Keratinocyte (primary cell): ENCODE measurements around the gene SLC44A1. TPM values are rescaled to one million over a fixed set of nuclear protein-coding genes. Genes with fewer than 3 reads are reported as not detected.

Experiments used
- DNase-seq: peaks from one replicate; pipeline ENCODE4 v3.0.0-alpha.2; 2011; ENCODE audit warnings: low read depth, missing footprints, low spot score
- FAIRE-seq: peaks from 2 replicates; lab custom pipeline; 2011; peaks lifted over from hg19 to GRCh38; lab: Jason Lieb, UNC
- H2AFZ ChIP-seq: 2 replicates; pipeline ENCODE4 v1.6.0; 2012; ENCODE audit warnings: low read length, control low read depth, inconsistent platforms; ENCODE audit not compliant: control insufficient read depth
- H3K27ac ChIP-seq: 2 replicates; pipeline ENCODE4 v1.5.1; 2011; ENCODE audit warnings: low read length; ENCODE audit not compliant: control insufficient read depth, insufficient read depth
- H3K27me3 ChIP-seq: 3 replicates; pipeline ENCODE4 v1.6.0; 2011; ENCODE audit warnings: low read length; ENCODE audit not compliant: control insufficient read depth, insufficient read depth; ENCODE audit errors: extremely low read depth
- H3K36me3 ChIP-seq, 2 experiments: 2 replicates in 1 of 2; 3 replicates in 1 of 2; pipeline ENCODE4 v1.5.1; 2011; ENCODE audit warnings: low read length in 2 of 2, mild to moderate bottlenecking in 1 of 2; ENCODE audit not compliant: control insufficient read depth in 2 of 2, insufficient read depth in 2 of 2; ENCODE audit errors: extremely low read depth in 1 of 2
- H3K4me1 ChIP-seq: 3 replicates; pipeline ENCODE4 v1.5.1; 2011; ENCODE audit warnings: low read length; ENCODE audit not compliant: control insufficient read depth, insufficient read depth; ENCODE audit errors: extremely low read depth
- H3K4me2 ChIP-seq: 3 replicates; pipeline ENCODE4 v1.6.0; 2011; ENCODE audit warnings: low read depth, low read length; ENCODE audit not compliant: control insufficient read depth, insufficient read depth; ENCODE audit errors: extremely low read depth
- H3K4me3 ChIP-seq, 3 experiments: fragments of 200-600 bp in 1 of 3; sonication (generic) in 1 of 3; 2 replicates in 2 of 3; 3 replicates in 1 of 3; pipeline ENCODE4 v1.5.1; 2011 to 2016; ENCODE audit warnings: low read length in 3 of 3, mild to moderate bottlenecking in 3 of 3, control low read depth in 2 of 3, inconsistent platforms in 1 of 3, low read depth in 1 of 3, mixed read lengths in 1 of 3, mixed run types in 1 of 3, moderate library complexity in 1 of 3; ENCODE audit not compliant: control insufficient read depth in 2 of 3, insufficient read depth in 2 of 3; ENCODE audit errors: extremely low read depth in 1 of 3
- H3K79me2 ChIP-seq: 2 replicates; pipeline ENCODE4 v1.6.0; 2012; ENCODE audit warnings: low read length; ENCODE audit not compliant: control insufficient read depth, insufficient read depth
- H3K9ac ChIP-seq: 3 replicates; pipeline ENCODE4 v1.6.0; 2011; ENCODE audit warnings: low read length; ENCODE audit not compliant: control insufficient read depth, insufficient read depth; ENCODE audit errors: extremely low read depth
- H3K9me1 ChIP-seq: 3 replicates; pipeline ENCODE4 v1.6.0; 2011; ENCODE audit warnings: low read length; ENCODE audit not compliant: control insufficient read depth, insufficient read depth; ENCODE audit errors: extremely low read depth
- H3K9me3 ChIP-seq: 2 replicates; pipeline ENCODE4 v1.5.1; 2012; ENCODE audit warnings: low read depth, low read length; ENCODE audit not compliant: control insufficient read depth
- H4K20me1 ChIP-seq: 3 replicates; pipeline ENCODE4 v1.6.0; 2011; ENCODE audit warnings: low read length; ENCODE audit not compliant: control insufficient read depth, insufficient read depth; ENCODE audit errors: extremely low read depth
- CTCF ChIP-seq, 3 experiments: IDR thresholded peaks in 1 of 3; conservative IDR thresholded peaks in 1 of 3; optimal IDR thresholded peaks in 1 of 3; 2 replicates in 2 of 3; 3 replicates in 1 of 3; pipeline versions ENCODE3 to v1.5.1; 2011; ENCODE audit warnings: low read length in 3 of 3, mild to moderate bottlenecking in 3 of 3, moderate library complexity in 2 of 3, control low read depth in 1 of 3, inconsistent platforms in 1 of 3; ENCODE audit not compliant: insufficient read depth in 2 of 3; ENCODE audit errors: extremely low read depth in 1 of 3
- EZH2 ChIP-seq: IDR thresholded peaks from one replicate; pipeline ENCODE4 v1.6.1; 2012; ENCODE audit warnings: inconsistent platforms, mild to moderate bottlenecking, low read length, moderate library complexity
- dilution Hi-C: fragments of 300-500 bp; cut with MboI; formaldehyde crosslinking; loops from one replicate; pipeline ENCODE4 v1.7.0; 2020; ENCODE audit warnings: low sequenced_read_pairs; ENCODE audit not compliant: extremely low pct_ligation_motif_present
- polyA plus RNA-seq, 5 experiments: library from polyadenylated mRNA; depleted of rRNA in 3 of 5; stranded (reverse) in 3 of 5; stranded (forward) in 1 of 5; unstranded in 1 of 5; fragments of >200 nt; gene quantifications; 1 replicate in 1 of 5; 2 replicates in 3 of 5; 3 replicates in 1 of 5; pipeline versions ENCODE4 v1.2.1 to v1.2.3, GENCODE V29; 2011 to 2012; ENCODE audit warnings: missing spikeins in 2 of 5, low read depth in 1 of 5, low replicate concordance in 1 of 5

Gene SLC44A1
- polyA plus RNA-seq, 1 donor (not counting 4 experiments of a cell fraction or from before 2014, with no cell fraction given) = 22.9 TPM

DNA sequence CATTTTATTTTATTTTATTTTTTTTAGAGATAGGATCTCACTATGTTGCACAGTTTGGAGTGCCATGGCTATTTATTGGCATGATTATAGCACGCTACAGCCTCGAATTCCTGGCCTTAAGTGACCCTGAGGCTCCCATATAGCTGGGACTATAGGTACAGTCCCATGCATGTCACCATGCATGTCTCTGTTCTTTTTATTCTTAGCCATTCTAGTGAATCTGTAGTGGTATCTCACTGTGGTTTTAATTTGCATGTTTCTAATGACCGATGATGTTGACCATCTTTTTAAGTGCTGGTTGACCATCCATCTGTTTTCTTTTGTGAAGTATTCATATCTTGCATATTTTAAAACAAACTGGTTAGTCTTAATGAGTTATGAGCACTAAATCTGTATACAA, 76.1 kb downstream of the SLC44A1 start:
- Histone ChIP-seq H3K4me3 (no peak overlapping the region), H3K27ac (no peak overlapping the region), H3K27me3 (no peaks in the 10 kb centered on the region), H2AFZ (no peak overlapping the region), H3K4me1 (no peaks in the 10 kb centered on the region), H3K9me1 (no peaks in the 10 kb centered on the region), H3K36me3 (no peaks in the 10 kb centered on the region), H3K9me3 (no peaks in the 10 kb centered on the region), H3K4me2 (no peak overlapping the region), H4K20me1 (no peaks in the 10 kb centered on the region), H3K79me2 (no peaks in the 10 kb centered on the region), H3K9ac (no peak overlapping the region)
- no peak for TF ChIP-seq CTCF (optimal IDR thresholded peaks at IDR 0.05 in 1 of 3, IDR thresholded peaks at IDR 0.05 in 1 of 3, conservative IDR thresholded peaks at IDR 0.05 in 1 of 3; ENCODE audit: extremely low read depth in 1 of 3, insufficient read depth in 2 of 3, low read length in 3 of 3)
- no peak for TF ChIP-seq EZH2
- no peak for FAIRE-seq
- dilution Hi-C loops = no loop called here
- DNase-seq = no peak

GRCh38 chr9:105328296-105328695, 83.8 kb downstream of the SLC44A1 start:
- dilution Hi-C loops = no loop called here
- H3K36me3 ChIP-seq = no peaks in the 10 kb centered on the region
- TF ChIP-seq CTCF (optimal IDR thresholded peaks at IDR 0.05 in 1 of 3, IDR thresholded peaks at IDR 0.05 in 1 of 3, conservative IDR thresholded peaks at IDR 0.05 in 1 of 3; ENCODE audit: extremely low read depth in 1 of 3, insufficient read depth in 2 of 3, low read length in 3 of 3) (no peak), EZH2 (no peak)
- H4K20me1 ChIP-seq = no peaks in the 10 kb centered on the region
- no peaks in the 10 kb centered on the region for H3K27me3 ChIP-seq
- H3K79me2 ChIP-seq = no peaks in the 10 kb centered on the region
- no peak overlapping the region for H3K4me2 ChIP-seq
- no peak for DNase-seq
- no peak overlapping the region for H2AFZ ChIP-seq
- FAIRE-seq = no peak
- peaks cover 5% of the 10 kb centered on the region for H3K4me1 ChIP-seq
- H3K9ac ChIP-seq = no peak overlapping the region
- H3K9me1 ChIP-seq = no peaks in the 10 kb centered on the region
- H3K9me3 ChIP-seq = no peaks in the 10 kb centered on the region
- H3K4me3 ChIP-seq = no peak overlapping the region
- H3K27ac ChIP-seq = no peak overlapping the region
